Mesodermal cell (in vitro differentiated cells): ENCODE data around the gene EPHX1.
A peak's percentile ranks its signal among the peaks of the same experiment; 100 is the strongest.
"Not testable (repeated sequence)": the region's sequence is repeated elsewhere in the genome, so short reads cannot be mapped to it uniquely, and the experiment has no call there.

ENCODE experiments used
- H3K27ac ChIP-seq: 2 replicates; pipeline ENCODE4 v1.7.0; 2013; ENCODE audit warnings: mild to moderate bottlenecking, low read depth, low read length, moderate library complexity; ENCODE audit not compliant: severe bottlenecking
- H3K36me3 ChIP-seq: 2 replicates; pipeline ENCODE4 v1.7.1; 2013; ENCODE audit warnings: mild to moderate bottlenecking, low read length, moderate library complexity; ENCODE audit not compliant: control insufficient read depth, insufficient read depth
- H3K4me1 ChIP-seq: one replicate; pipeline ENCODE4 v1.7.1; 2013; ENCODE audit warnings: mild to moderate bottlenecking, low read length; ENCODE audit not compliant: insufficient read depth, control insufficient read depth, poor library complexity, severe bottlenecking
- H3K4me3 ChIP-seq: 2 replicates; pipeline ENCODE4 v1.7.0; 2013; ENCODE audit warnings: low read length, control low read depth, mild to moderate bottlenecking; ENCODE audit not compliant: insufficient read depth, poor library complexity, severe bottlenecking; ENCODE audit errors: extremely low read depth
- H3K9me3 ChIP-seq: 2 replicates; pipeline ENCODE4 v1.7.1; 2013; ENCODE audit warnings: mild to moderate bottlenecking, low read length, moderate library complexity; ENCODE audit not compliant: control insufficient read depth
- WGBS, 2 experiments: methylation state at CpG; one replicate each; pipeline ENCODE4 v1.1.5; 2013; ENCODE audit warnings: missing lambda C conversion rate in 2 of 2; ENCODE audit not compliant: insufficient coverage in 2 of 2; 5-methylcytosine and 5-hydroxymethylcytosine counted together

EPHX1 gene

GRCh38 chr1:225808136-225808535 is 1.8 kb upstream of the EPHX1 start:
- Histone ChIP-seq H3K36me3 (peaks cover 4% of the 10 kb centered on the region), H3K27ac (no peak overlapping the region), H3K4me3 (no peak overlapping the region), H3K4me1 (peaks cover 5% of the 10 kb centered on the region), H3K9me3 (no peaks in the 10 kb centered on the region)
- 81% methylated on average over 3 to 4 of the region's 5 CpGs for WGBS, 2 experiments

DNA sequence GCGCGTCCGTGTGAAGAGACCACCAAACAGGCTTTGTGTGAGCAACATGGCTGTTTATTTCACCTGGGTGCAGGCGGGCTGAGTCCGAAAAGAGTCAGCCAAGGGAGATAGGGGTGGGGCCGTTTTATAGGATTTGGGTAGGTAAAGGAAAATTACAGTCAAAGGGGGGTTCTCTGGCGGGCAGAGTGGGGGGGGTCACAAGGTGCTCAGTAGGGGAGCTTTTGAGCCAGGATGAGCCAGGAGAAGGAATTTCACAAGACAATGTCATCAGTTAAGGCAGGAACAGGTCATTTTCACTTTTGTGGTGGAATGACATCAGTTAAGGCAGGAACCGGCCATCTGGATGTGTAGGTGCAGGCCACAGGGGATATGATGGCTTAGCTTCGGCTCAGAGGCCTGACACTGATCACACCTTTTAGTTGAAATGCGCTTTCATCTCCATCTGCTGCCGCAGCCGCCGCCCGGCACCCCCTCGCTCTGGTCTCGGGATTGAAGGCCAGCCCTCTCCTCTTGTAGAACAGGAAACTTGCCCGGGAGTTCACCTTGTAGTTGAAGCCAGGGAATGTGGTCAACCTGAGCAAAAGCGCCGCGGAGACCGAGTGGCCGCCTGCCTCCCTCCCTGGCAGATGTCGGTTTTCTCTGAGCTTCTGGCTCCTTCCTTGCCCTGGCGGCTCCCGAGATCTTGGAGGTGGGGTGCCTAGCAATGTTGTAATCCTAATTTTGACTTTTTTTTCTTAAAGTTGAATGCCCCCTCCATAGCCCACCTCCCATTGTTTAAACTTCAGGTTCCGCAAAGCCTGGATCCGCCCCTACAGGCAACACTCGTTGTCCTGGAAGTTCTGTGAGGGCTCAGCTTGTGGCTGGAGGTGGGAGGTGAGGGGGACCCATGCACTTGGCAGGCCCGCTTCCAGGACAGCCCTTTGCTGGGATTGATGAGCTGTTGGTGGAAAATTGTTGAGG is 935 bp downstream of the EPHX1 start:
- not testable (repeated sequence) for H3K36me3 ChIP-seq, H3K9me3 ChIP-seq, H3K27ac ChIP-seq
- H3K4me1 ChIP-seq = peaks cover 13% of the 10 kb centered on the region
- 5 to 10% methylated on average over 17 to 20 of the region's 29 CpGs for WGBS, 2 experiments
- peak overlapping the region; percentile 37 for H3K4me3 ChIP-seq

DNA sequence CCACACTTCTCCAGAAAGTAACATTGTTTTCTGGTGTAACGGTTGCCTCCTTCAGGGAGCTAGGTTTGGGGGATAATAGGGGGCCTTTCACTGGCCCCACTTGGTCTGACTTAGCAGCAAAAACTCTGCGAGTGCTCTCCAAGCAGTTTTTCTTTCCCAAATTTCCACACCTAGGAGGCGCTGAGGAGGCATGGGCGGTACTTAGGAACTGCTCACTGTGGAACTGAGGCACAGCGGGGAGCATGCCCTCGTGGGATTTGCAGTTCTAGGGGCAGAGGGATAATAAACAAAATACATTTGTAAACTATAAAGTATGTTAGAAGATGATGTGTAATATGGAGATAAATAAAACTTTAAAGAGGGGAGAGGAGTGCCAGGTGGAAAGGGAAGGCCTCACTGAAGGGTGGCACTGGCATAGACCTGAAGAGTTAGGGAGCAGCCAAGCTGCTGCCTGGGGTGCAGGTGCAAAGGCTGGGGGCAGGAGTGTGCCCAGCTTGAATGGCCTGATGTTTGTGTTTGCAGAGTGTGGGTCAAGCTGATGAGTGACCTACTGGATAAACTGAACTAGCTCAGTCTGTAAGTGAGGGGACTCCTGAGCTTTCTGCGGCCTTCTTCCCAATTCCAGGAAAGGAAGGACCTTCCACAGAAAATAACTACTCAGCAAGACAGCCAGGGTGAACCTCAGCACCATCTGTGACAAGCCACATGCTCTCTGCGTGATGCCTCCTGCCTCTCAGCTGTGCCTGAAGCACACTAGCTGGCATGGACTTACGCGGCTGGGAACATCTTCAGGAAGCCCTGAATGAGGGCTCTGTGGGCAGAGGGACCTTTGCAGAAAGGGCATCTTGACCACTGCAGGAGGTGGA is 1.9 kb downstream of the EPHX1 start:
- Histone ChIP-seq H3K36me3 (peaks cover 6% of the 10 kb centered on the region), H3K4me3 (no peak overlapping the region), H3K27ac (no peak overlapping the region), H3K4me1 (peaks cover 14% of the 10 kb centered on the region), H3K9me3 (no peaks in the 10 kb centered on the region)
- WGBS, 2 experiments = 85 to 98% methylated on average over 4 to 5 of the region's 10 CpGs

- H3K4me1 ChIP-seq = peaks cover 22% of the 10 kb centered on the region
- H3K36me3 ChIP-seq = peaks cover 6% of the 10 kb centered on the region
- H3K9me3 ChIP-seq = no peaks in the 10 kb centered on the region
- 93 to 94% methylated on average over 7 of the region's 8 CpGs for WGBS, 2 experiments
- H3K27ac ChIP-seq = no peak overlapping the region
- no peak overlapping the region for H3K4me3 ChIP-seq
Measured at GRCh38 chr1:225812488-225813213, 2.7 kb downstream of the EPHX1 start.

DNA sequence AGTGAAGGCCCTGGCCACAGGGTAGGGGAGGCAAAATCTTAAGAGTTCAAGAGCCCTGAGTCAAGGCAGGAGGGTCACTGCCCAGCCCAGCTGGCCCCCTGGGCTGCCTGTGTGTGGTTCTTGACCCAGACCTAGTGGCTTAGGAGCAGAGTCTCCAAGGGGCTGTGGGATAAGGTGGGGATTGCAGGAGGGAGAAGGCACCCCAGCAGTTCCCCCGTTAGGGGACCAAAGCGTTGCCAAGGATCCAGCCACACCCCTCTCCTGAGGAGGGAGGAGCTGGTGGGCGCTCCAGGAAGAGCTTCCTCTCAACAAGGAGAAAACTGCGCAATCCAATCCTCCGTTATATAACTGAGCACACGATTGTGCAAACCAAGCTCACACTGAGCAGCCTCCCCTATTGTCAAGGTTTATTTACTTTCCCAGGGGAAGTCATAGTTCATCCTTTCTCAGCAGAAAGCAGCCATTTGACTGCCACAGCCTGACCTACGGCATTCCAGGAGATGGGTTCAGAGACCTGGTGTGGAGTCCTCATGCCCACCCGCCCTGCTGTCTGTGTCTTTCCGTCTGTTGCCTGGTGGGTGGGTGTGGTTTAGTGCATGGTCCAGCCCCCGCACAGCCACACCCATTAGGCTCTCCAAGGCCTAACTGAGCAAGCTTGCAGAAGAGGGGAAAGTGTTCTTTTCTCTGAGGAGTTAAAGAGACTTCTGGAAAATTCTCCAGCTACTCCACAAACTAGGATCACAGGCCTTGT is 3.5 kb downstream of the EPHX1 start:
- WGBS, 2 experiments = 93 to 94% methylated on average over 5 to 7 of the region's 10 CpGs
- H3K9me3 ChIP-seq = no peaks in the 10 kb centered on the region
- H3K4me1 ChIP-seq = peaks cover 27% of the 10 kb centered on the region
- peaks cover 6% of the 10 kb centered on the region for H3K36me3 ChIP-seq
- no peak overlapping the region for H3K27ac ChIP-seq
- H3K4me3 ChIP-seq = no peak overlapping the region

DNA sequence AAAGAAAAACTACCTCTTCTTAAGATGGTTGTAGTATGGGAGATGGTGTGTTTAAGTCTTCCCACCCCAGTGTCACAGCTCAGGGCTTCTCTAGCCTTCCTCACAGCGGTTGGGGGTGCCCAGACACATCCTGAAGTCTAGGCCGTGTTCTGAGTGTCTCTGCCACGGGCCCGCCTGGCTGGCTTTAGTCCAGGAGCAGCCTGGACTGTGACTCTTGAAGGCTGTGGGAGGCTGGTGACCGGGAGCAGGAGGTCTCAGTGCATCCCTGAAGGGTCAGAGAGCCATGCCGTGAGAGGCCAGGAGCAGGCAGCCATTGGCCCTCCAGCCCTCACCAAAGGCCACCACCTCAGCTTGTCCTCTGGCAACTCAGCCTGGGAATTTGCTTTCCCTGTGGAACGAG is 4.5 kb downstream of the EPHX1 start:
- WGBS, 2 experiments = 74 to 87% methylated on average over 5 to 7 of the region's 7 CpGs
- H3K4me1 ChIP-seq = peaks cover 27% of the 10 kb centered on the region

GRCh38 chr1:225815090-225815489 is 5.2 kb downstream of the EPHX1 start:
- not testable (repeated sequence) for H3K27ac ChIP-seq, H3K9me3 ChIP-seq, H3K36me3 ChIP-seq, H3K4me3 ChIP-seq
- 86 to 92% methylated on average over 1 to 4 of the region's 7 CpGs for WGBS, 2 experiments
- H3K4me1 ChIP-seq = peaks cover 27% of the 10 kb centered on the region

More for the DNA sequence above, 4.5 kb downstream of the EPHX1 start:
- H3K27ac ChIP-seq = no peak overlapping the region
- peaks cover 6% of the 10 kb centered on the region for H3K36me3 ChIP-seq
- no peaks in the 10 kb centered on the region for H3K9me3 ChIP-seq
- no peak overlapping the region for H3K4me3 ChIP-seq

- H3K27ac ChIP-seq = no peak overlapping the region
- peaks cover 27% of the 10 kb centered on the region for H3K4me1 ChIP-seq
- no peak overlapping the region for H3K4me3 ChIP-seq
- H3K9me3 ChIP-seq = no peaks in the 10 kb centered on the region
- 89 to 90% methylated on average over 15 to 17 of the region's 17 CpGs for WGBS, 2 experiments
- peaks cover 6% of the 10 kb centered on the region for H3K36me3 ChIP-seq
Measured at GRCh38 chr1:225815526-225816178, 5.7 kb downstream of the EPHX1 start.

- Histone ChIP-seq H3K36me3 (peaks cover 6% of the 10 kb centered on the region), H3K9me3 (no peaks in the 10 kb centered on the region), H3K27ac (peak overlapping the region; percentile 66), H3K4me3 (no peak overlapping the region), H3K4me1 (peaks cover 23% of the 10 kb centered on the region)
- 83 to 86% methylated on average over 11 to 13 of the region's 17 CpGs for WGBS, 2 experiments
Measured at GRCh38 chr1:225816643-225817538, 7.0 kb downstream of the EPHX1 start.
